Hepatocyte (in vitro differentiated cells): ENCODE results near the gene HS1BP3.

Experiments
- EZH2phosphoT487 ChIP-seq: fragments of 200-600 bp; sonication (generic); IDR thresholded peaks from one replicate; pipeline ENCODE4 v1.6.1; 2018; ENCODE audit warnings: antibody characterized with exemption, mild to moderate bottlenecking, low read depth, moderate library complexity; ENCODE audit not compliant: unreplicated experiment, severe bottlenecking
- TF ChIP-seq, protein P1 (sequence below): fragments of 200-600 bp; sonication (generic); IDR thresholded peaks from 2 replicates; pipeline ENCODE4 v1.5.1; 2016; ENCODE audit warnings: antibody characterized with exemption, mild to moderate bottlenecking; ENCODE audit not compliant: poor library complexity

GRCh38 chr2:20594957-20595356, 55.9 kb downstream of the HS1BP3 start:
- TF ChIP-seq, protein P1, sequence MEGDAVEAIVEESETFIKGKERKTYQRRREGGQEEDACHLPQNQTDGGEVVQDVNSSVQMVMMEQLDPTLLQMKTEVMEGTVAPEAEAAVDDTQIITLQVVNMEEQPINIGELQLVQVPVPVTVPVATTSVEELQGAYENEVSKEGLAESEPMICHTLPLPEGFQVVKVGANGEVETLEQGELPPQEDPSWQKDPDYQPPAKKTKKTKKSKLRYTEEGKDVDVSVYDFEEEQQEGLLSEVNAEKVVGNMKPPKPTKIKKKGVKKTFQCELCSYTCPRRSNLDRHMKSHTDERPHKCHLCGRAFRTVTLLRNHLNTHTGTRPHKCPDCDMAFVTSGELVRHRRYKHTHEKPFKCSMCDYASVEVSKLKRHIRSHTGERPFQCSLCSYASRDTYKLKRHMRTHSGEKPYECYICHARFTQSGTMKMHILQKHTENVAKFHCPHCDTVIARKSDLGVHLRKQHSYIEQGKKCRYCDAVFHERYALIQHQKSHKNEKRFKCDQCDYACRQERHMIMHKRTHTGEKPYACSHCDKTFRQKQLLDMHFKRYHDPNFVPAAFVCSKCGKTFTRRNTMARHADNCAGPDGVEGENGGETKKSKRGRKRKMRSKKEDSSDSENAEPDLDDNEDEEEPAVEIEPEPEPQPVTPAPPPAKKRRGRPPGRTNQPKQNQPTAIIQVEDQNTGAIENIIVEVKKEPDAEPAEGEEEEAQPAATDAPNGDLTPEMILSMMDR = no peak
- TF ChIP-seq EZH2phosphoT487 = no peak
